RWPE1 (cell line): ENCODE measurements around the gene RNF214.
A peak's percentile ranks its signal among the peaks of the same experiment; 100 is the strongest.

Source experiments
- CTCF ChIA-PET: fragments of 350-600 bp; sonication (Branson Sonifier 250); formaldehyde crosslinking; extraction: SDS; loops from one replicate; lab custom pipeline; 2021; lab: Yijun Ruan, JAX
- POLR2A ChIA-PET: fragments of 400-600 bp; formaldehyde crosslinking; extraction: SDS; loops from one replicate; lab custom pipeline; 2020; ENCODE audit warnings: antibody characterized with exemption; ENCODE audit not compliant: low non-redundant PET; lab: Yijun Ruan, JAX
- DNase-seq: peaks from one replicate; pipeline ENCODE4 v3.0.0; 2012; ENCODE audit warnings: low spot score
- H3K27ac ChIP-seq: fragments of 450-650 bp; 2 replicates; pipeline ENCODE4 v1.5.1; 2017
- TF ChIP-seq, protein P1 (sequence below): fragments of 450-650 bp; conservative IDR thresholded peaks from 2 replicates; pipeline ENCODE4 v1.5.1; 2017; ENCODE audit warnings: low read depth, mild to moderate bottlenecking

RNF214 gene

GRCh38 chr11:117197516-117198456, 34.7 kb upstream of the RNF214 start:
- DNase-seq = no peak
- TF ChIP-seq, protein P1, sequence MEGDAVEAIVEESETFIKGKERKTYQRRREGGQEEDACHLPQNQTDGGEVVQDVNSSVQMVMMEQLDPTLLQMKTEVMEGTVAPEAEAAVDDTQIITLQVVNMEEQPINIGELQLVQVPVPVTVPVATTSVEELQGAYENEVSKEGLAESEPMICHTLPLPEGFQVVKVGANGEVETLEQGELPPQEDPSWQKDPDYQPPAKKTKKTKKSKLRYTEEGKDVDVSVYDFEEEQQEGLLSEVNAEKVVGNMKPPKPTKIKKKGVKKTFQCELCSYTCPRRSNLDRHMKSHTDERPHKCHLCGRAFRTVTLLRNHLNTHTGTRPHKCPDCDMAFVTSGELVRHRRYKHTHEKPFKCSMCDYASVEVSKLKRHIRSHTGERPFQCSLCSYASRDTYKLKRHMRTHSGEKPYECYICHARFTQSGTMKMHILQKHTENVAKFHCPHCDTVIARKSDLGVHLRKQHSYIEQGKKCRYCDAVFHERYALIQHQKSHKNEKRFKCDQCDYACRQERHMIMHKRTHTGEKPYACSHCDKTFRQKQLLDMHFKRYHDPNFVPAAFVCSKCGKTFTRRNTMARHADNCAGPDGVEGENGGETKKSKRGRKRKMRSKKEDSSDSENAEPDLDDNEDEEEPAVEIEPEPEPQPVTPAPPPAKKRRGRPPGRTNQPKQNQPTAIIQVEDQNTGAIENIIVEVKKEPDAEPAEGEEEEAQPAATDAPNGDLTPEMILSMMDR = no peak; the same call in 1 of the 2 replicates
- ChIA-PET POLR2A (no interaction called here), CTCF (interaction anchor here (0.6 to 1.4 kb wide), 3 partner anchors 29 to 193 kb away, joined by 3 to 4 read pairs (median 3); no protein-coding TSS in a partner anchor)
- no peak overlapping the region for H3K27ac ChIP-seq

DNA sequence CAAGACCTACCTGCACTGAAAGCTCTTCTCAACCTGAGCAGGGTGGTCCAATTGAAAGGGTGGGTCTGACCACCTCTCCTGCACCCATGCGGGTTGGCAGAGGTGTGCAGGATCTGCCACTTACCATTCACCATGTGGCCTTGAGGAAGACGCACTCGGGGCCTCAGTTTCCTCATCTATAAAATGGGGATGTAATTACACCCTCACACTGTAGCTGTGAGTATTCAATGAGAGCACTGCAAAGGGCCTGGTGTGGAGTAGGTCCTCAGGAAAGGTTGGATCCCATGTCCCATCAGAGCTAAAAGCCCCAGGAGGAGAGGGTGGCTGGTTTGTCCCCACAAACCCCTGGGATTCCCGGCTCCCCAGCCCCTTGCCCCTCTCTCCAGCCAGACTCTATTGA, 33.9 kb upstream of the RNF214 start:
- POLR2A ChIA-PET = no interaction called here

DNA sequence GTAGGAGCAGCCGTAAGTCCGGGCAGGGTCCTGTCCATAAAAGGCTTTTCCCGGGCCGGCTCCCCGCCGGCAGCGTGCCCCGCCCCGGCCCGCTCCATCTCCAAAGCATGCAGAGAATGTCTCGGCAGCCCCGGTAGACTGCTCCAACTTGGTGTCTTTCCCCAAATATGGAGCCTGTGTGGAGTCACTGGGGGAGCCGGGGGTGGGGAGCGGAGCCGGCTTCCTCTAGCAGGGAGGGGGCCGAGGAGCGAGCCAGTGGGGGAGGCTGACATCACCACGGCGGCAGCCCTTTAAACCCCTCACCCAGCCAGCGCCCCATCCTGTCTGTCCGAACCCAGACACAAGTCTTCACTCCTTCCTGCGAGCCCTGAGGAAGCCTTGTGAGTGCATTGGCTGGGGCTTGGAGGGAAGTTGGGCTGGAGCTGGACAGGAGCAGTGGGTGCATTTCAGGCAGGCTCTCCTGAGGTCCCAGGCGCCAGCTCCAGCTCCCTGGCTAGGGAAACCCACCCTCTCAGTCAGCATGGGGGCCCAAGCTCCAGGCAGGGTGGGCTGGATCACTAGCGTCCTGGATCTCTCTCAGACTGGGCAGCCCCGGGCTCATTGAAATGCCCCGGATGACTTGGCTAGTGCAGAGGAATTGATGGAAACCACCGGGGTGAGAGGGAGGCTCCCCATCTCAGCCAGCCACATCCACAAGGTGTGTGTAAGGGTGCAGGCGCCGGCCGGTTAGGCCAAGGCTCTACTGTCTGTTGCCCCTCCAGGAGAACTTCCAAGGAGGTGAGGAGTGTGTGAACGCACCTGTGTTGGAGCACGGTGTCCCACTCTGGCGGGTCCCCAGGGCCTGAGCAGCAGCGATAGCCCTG, 33.2 kb upstream of the RNF214 start, which contains the start of gene TAGLN:
Gene TAGLN, plus strand, starts transcription at position 318 of the 863 bp plus-strand sequence. CDS start 3,644 bp downstream, outside the sequence.
- ChIA-PET CTCF (interaction anchor here (0.6 kb wide), 1 partner anchor 408 kb away, joined by 3 read pairs; the partner anchor contains the start of gene APOA5), POLR2A (no interaction called here)
- peak within 1 kb of the TSS; percentile 63 for H3K27ac ChIP-seq
- TF ChIP-seq, protein P1 = no peak
- peak; percentile 86 for DNase-seq

More for the DNA sequence above, 33.9 kb upstream of the RNF214 start:
- H3K27ac ChIP-seq = peak overlapping the region; percentile 63
- TF ChIP-seq, protein P1 = no peak
- CTCF ChIA-PET = interaction anchor here (0.6 kb wide), 1 partner anchor 407 kb away, joined by 3 read pairs; the partner anchor contains the start of gene APOA5
- no peak for DNase-seq

- peak overlapping the region; percentile 63 for H3K27ac ChIP-seq
- CTCF ChIA-PET = no interaction called here
- no peak for DNase-seq
- POLR2A ChIA-PET = no interaction called here
- TF ChIP-seq, protein P1 = no peak
Observed at GRCh38 chr11:117199916-117200812, 32.3 kb upstream of the RNF214 start.

GRCh38 chr11:117200813-117201657, 31.4 kb upstream of the RNF214 start:
- no peak for DNase-seq
- POLR2A ChIA-PET = no interaction called here
- TF ChIP-seq, protein P1 = no peak
- H3K27ac ChIP-seq = no peak overlapping the region
- CTCF ChIA-PET = no interaction called here
